22Rv1 (cell line): Measurements from ENCODE around the gene NPSR1.

Source experiments
- ZFX ChIP-seq: fragments of 450-650 bp; IDR thresholded peaks from 2 replicates; pipeline ENCODE4 v1.6.1; 2017; ENCODE audit warnings: antibody characterized with exemption, borderline replicate concordance
- TF ChIP-seq, protein P1 (sequence below): fragments of 450-650 bp; IDR thresholded peaks from 2 replicates; pipeline ENCODE4 v1.5.1; 2017; ENCODE audit warnings: mild to moderate bottlenecking

DNA sequence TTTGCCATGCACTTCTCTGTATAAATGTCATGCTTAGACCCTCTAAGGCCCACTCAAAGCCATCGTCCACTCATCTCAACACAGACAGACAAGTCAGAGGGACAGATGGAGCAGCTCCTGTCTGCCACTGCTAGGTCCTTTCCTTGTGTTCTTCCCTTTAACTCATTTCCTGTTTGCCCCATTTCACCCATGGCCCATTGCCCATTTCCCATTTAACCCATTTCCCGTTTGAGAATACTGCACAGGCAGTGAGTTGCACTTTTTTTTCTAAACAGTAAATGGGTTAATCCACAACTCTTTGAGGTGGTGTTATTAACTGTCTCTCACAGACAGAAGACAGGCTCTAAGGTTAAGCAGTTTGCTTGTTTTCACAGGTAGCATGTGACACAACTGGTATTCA lies 179.3 kb downstream of the NPSR1 start:
- TF ChIP-seq, protein P1, sequence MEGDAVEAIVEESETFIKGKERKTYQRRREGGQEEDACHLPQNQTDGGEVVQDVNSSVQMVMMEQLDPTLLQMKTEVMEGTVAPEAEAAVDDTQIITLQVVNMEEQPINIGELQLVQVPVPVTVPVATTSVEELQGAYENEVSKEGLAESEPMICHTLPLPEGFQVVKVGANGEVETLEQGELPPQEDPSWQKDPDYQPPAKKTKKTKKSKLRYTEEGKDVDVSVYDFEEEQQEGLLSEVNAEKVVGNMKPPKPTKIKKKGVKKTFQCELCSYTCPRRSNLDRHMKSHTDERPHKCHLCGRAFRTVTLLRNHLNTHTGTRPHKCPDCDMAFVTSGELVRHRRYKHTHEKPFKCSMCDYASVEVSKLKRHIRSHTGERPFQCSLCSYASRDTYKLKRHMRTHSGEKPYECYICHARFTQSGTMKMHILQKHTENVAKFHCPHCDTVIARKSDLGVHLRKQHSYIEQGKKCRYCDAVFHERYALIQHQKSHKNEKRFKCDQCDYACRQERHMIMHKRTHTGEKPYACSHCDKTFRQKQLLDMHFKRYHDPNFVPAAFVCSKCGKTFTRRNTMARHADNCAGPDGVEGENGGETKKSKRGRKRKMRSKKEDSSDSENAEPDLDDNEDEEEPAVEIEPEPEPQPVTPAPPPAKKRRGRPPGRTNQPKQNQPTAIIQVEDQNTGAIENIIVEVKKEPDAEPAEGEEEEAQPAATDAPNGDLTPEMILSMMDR = no peak
- no peak for TF ChIP-seq ZFX
